22Rv1 (cell line): ENCODE measurements around the gene KAZN.

Source experiments
- ZFX ChIP-seq: fragments of 450-650 bp; IDR thresholded peaks from 2 replicates; pipeline ENCODE4 v1.6.1; 2017; ENCODE audit warnings: antibody characterized with exemption, borderline replicate concordance
- TF ChIP-seq, protein P1 (sequence below): fragments of 450-650 bp; IDR thresholded peaks from 2 replicates; pipeline ENCODE4 v1.5.1; 2017; ENCODE audit warnings: mild to moderate bottlenecking

DNA sequence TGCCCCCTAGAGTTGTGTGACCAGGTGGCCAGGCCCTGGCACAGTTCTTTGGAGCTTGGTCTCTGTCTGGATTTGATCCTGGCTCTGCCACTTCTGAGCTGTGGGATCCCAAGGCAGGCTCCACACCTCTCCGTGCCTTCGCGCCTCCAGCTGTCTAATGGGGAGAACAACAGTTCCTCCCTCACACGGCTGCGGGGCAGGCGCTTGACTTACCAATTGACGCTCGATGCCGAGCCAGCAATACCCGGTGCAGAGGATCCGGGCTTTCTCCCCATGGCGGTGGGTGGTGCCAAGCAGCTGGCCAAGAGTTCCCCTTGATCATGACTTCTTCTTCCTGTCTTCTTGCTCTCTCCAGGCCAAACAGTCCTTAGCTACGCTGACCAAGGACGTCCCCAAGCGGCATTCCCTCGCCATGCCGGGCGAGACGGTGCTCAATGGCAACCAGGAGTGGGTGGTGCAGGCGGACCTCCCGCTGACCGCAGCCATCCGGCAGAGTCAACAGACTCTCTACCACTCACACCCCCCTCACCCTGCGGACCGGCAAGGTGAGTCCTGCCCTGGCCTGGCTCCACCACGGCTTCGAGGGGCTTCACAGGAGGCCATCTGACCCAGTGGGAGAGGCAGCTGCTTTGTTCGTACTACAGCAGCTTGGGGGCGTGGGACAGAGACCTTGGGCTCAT, 457.4 kb downstream of the KAZN start:
- TF ChIP-seq, protein P1, sequence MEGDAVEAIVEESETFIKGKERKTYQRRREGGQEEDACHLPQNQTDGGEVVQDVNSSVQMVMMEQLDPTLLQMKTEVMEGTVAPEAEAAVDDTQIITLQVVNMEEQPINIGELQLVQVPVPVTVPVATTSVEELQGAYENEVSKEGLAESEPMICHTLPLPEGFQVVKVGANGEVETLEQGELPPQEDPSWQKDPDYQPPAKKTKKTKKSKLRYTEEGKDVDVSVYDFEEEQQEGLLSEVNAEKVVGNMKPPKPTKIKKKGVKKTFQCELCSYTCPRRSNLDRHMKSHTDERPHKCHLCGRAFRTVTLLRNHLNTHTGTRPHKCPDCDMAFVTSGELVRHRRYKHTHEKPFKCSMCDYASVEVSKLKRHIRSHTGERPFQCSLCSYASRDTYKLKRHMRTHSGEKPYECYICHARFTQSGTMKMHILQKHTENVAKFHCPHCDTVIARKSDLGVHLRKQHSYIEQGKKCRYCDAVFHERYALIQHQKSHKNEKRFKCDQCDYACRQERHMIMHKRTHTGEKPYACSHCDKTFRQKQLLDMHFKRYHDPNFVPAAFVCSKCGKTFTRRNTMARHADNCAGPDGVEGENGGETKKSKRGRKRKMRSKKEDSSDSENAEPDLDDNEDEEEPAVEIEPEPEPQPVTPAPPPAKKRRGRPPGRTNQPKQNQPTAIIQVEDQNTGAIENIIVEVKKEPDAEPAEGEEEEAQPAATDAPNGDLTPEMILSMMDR = no peak
- no peak for TF ChIP-seq ZFX
